ENCODE data around the gene DNM1L.

DNA sequence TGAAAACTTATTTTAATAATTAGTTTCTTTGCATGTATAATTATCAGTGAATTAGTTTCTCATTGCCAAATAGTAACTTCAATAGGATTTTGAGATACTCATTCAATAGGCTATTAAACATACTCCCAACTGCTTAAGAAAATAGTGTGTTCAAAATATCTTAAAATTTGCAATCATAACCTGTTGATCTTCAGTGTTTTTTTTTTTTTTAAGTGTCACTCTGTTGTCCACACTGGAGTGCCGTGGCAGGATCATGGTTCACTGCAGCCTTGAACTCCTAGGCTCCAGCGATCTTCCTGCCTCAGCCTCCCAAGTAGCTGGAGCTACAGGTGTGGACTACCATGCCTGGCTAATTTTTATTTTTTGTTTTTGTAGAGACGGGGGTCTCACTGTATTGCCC is 78.1 kb downstream of the DNM1L start:
- no peak for TF ChIP-seq MAX (IDR thresholded peaks at IDR 0.05; ENCODE audit: insufficient read depth, insufficient read length)
- TF ChIP-seq, protein P1, sequence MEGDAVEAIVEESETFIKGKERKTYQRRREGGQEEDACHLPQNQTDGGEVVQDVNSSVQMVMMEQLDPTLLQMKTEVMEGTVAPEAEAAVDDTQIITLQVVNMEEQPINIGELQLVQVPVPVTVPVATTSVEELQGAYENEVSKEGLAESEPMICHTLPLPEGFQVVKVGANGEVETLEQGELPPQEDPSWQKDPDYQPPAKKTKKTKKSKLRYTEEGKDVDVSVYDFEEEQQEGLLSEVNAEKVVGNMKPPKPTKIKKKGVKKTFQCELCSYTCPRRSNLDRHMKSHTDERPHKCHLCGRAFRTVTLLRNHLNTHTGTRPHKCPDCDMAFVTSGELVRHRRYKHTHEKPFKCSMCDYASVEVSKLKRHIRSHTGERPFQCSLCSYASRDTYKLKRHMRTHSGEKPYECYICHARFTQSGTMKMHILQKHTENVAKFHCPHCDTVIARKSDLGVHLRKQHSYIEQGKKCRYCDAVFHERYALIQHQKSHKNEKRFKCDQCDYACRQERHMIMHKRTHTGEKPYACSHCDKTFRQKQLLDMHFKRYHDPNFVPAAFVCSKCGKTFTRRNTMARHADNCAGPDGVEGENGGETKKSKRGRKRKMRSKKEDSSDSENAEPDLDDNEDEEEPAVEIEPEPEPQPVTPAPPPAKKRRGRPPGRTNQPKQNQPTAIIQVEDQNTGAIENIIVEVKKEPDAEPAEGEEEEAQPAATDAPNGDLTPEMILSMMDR (IDR thresholded peaks at IDR 0.05; ENCODE audit: extremely low read depth in 1 of 2, insufficient read depth in 1 of 2, low read depth in 1 of 2, low read length in 2 of 2), result no peak
- no peak for TF ChIP-seq EZH2 (IDR thresholded peaks at IDR 0.05; ENCODE audit: borderline replicate concordance, low read depth, low read length, severe bottlenecking)

All from endothelial cell of umbilical vein (primary cell).